ENCODE data around the gene KCNH2.
"Not testable (repeated sequence)": the region's sequence is repeated elsewhere in the genome, so short reads cannot be mapped to it uniquely, and the experiment has no call there.

Gene KCNH2

DNA sequence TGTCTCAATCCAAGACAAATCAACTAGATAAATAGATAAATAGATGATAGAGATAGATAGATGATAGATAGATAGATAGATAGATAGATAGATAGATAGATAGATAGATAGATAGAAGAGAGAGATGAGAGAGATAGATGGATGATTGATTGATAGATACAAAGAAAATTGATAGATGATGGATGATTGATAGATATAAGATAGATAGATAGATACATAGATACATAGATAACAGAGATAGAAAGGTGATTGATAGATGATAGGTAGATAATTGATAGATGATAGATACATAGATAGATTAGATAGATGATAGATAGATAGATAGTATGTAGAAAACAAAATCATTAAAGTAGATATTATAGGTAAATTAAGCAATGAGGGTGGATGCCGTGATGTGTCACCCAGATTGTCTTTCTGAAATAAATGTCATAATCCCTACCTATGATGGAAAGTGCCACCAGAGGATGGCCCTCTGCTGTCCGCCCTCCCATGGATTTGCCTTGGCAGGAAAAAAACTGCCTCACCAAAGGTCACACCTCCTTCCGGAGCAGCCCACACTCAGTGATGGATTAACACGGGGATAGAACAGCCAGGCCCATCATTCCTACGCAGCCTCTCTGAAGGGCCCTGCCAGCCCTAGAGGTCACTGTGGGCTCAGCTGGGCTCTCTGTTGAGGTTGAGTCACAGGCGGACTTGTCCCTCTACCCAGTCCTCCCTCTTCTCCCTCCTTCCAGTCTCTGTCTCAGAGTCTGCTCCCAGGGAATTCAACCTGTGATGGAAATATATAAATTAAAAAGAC is 50.8 kb downstream of the KCNH2 start:
- no peak for DNase-seq

DNA sequence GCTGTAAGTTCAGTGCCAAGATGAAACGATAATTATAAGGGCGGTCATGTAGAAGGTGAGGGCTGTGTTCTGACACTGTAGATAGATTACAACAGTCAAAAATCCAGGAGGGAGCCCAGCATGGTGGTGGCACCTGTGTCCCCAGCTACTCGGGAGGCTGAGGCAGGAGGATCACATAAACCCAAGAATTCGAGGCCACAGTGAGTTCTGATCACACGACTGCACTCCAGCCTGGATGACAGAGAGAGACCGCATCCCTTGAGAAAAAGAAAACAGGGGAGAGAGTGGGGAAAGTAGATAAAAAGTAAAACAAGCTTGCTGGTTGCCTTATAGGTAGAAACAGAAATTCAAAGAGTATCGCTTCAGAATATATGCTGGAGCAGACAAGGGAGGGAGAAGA is 52.1 kb downstream of the KCNH2 start:
- DNase-seq, result no peak

DNA sequence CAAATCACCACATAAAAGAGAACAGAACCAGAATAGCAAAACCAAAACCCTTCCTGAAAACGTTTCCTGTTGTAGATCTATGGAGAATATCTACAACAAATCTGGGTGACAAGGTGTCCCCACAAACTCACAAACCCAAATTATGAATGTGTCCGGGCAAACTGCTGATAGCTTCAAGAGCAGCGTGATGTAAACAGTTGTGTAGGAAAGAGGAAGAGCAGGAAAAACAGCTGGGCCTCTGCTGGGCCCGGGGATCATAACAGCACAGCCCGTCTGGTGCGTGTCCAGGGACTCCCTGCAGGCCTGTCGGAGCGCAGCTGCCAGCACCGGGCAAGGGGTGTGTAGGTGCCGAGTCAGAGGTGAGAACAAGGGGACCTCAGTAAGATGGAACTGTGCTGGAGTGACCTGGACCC is 53.7 kb downstream of the KCNH2 start:
- DNase-seq, result no peak

DNA sequence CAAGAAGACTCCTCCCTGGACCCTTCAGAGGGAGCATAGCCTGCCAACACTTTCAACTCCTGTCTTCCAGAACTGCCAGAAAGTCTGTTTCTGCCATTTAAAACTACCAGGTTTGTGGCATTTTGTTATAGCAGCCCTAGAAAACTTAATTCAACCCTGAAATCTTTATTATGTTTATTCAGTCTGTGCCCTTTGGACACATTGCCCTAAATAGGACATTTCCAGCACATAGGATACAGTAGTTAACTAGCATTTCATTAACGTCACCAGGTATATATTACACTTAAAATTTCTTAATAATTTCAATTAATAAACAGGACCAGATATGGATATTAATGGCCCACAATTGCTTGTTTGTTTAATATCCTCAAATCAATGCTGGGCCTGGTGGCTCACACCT is 54.3 kb downstream of the KCNH2 start:
- no peak for DNase-seq

DNA sequence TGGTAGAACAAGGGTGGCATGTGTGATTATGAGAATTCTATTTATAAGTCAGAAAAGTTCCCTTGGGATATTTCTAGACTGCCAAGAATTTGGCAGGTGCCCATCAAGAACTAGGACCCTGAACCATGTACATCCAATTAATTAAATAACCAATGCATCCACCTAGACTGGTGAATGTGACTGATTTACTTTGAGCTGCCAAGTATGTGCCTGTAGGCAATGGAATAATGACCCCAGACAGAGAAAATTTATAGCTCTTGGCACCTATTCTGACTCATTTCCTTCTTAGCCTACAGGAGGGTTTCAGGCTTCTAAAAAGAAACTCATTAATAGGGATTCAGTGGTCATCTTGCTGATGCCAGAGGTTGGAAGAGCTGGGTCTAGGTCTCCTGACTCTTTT is 54.9 kb downstream of the KCNH2 start:
- DNase-seq, result no peak

DNA sequence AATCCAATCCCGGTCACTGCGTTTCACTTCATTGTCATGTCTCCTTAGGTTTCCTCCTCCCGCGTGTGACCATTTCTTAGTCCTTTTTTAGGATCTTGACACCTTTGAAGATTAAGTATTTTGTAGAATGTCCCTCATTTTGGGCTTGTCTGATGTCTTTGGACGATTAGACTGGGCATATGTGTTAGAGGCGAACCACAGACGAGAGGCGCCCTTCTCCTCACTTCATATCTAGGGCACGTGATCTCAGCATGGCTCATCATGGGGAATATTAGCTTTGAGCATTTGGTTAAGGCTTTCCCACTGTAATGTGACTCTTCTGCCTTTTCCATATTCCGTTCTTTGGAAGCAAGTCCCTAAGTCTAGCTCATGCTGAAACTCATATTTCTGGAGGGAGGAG is 59.0 kb downstream of the KCNH2 start:
- no peak for DNase-seq

DNA sequence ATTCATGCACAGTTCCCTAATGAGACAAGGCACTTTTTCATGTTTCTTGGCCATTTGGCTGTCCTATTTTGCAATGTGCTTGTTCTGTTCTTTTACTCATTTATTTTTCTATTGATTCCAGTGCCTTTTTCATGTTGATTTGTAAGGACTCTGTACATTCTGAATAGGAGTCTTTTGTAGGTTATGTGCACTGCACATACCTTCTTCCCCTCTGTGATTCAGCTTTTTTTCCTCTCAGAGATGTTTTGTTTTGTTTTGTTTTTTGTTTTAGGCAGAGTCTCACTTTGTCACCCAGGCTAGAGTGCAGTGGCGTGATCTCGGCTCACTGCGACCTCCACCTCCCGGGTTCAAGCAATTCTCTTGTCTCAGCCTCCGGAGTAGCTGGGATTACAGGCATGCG is 59.7 kb downstream of the KCNH2 start:
- DNase-seq, result no peak

DNA sequence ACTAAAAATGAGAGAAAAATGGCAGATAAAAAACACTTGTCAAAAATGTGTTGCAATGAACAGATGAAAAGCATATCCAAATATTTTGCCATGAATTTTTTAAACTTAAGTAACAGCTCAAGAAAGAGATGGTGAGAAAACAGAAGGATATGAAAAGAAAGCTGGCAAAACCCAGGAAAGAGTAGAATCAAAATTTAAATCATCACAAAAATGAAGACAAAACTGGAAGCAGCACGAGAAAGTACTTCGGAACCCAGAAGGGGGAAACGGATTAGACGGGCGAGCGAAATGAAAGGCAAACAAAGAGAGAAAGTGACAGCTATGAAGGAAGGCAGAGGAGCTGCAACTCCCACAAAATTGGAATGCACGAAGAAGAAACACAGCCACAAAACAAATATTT is 60.2 kb downstream of the KCNH2 start:
- DNase-seq, result no peak

DNA sequence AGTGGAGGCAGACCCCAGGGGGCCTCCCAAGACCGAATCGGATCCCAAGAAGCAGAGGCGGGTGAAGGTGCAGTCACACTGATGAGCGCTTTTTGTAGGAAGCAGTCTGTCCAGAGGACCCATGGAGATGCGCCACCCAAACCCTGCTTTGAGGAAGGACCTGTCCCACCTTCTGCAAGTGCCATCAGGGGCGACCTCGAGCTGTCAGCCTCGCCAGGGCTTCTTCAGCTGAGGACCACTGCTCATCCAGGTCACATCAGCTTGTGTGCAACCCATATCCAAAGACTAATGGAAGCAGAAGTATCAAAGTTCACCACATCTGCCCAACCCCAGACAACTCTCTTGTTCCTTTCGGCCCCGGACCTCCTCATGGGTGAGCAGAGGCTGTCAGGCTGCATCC is 61.5 kb downstream of the KCNH2 start:
- DNase-seq, result no peak

DNA sequence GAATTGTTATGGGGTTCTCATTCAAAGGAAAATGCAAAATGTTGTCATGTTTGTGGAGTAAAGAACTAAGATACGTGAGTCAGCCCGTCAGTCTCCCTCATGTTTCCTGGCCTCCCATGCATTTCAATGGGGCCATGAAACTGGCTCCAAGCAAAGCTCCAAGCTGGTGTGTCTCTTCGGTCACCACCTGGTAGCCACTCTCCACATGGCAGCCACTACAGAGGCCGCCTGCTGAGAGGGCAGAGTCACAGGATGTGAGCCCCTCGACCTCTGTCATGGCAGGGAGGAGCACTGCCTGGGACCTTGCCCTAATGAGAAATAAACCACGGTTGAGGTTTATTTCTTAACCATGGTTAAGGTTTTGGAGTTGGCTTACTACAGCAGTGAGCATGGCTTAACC is 63.2 kb downstream of the KCNH2 start:
- no peak for DNase-seq

DNA sequence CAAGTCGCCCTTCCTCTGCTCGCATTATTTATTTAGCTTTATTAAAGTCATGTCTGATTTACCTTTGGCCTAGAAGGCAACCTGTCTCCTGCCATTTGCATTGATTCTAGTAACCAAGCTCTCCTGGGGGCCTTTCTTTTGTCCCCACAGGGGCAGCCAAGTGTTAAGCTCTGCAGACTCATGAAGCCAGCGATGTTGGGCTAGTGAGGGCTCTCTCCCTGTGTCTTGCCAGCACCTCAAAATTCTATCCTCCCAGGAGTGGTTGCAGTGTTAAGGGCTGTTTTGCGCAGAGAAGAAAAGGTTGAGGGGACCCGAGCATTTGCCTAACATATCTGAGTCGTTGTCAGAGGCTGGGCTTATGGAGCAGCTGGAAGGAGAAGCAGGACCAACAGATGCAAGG is 63.9 kb downstream of the KCNH2 start:
- DNase-seq, result no peak

DNA sequence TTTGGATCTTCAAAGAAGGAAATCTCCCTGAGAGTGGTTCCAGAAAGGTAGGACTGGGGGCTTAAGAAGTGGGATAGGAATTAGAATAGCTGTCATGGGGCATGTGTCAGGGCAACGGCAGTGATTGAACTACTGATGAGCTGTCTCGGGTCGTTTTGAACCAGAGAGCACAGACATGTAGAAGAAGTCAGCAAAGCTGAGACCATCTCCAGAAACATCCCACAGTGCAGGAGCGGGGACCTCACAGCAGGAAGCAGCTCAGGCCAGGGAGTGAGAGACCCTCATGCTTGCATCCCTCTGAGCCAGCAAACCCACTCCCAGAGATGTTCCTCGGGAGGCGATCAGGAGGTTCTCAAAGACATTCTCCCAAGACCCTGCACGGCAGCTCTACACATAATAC is 65.7 kb downstream of the KCNH2 start:
- DNase-seq, result no peak

DNA sequence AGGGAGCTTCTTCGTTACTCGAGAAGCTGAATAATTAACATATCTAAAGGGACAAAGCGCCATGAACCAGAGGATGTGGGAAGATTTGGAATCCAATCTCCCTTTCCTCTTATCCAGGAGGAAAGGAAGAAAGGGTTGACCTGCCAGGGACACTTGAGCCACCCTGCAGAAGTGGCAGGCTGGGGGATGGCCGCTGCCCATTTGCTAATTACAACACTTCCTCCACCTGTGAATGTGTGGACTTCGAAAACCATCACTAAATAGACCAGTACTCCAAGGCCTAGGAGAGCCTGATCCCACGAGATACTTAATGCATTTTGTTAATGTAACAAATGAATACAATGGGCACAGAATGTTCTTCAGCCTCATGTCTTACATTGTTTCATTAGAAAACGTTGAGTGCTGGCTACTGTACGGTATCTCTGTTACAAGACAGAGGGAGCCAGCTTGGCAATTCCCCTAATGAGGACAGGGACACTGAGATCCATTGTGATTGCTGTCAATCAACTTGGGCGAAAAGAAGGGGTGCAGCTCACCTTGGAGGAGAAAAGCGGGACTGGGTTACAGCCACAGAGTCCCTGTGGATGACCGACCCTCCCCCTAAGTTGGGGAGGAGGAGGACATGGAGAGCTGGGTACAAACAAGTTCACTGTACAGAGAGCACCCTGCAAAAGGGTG is 66.4 kb downstream of the KCNH2 start:
- DNase-seq, result no peak

DNA sequence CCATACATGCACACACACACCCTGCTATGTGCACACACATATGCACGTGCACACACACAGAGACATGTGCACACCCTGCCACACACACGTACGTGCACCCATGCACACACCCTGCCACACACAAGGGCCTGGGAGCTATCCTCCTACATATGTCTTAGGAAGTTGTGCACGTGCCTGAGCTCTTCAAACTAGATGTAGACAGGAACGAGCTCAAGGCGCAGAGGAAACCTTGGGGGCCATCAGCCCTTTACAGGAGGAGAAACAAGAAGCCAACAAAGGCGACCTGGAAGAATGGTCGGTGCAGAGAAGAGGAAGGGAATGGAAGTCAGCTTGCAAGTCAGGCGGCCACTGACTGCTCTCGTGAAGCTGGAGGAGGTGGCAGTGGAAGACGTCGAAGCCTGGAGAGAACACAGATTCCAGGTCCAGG is 67.1 kb downstream of the KCNH2 start:
- no peak for DNase-seq

DNA sequence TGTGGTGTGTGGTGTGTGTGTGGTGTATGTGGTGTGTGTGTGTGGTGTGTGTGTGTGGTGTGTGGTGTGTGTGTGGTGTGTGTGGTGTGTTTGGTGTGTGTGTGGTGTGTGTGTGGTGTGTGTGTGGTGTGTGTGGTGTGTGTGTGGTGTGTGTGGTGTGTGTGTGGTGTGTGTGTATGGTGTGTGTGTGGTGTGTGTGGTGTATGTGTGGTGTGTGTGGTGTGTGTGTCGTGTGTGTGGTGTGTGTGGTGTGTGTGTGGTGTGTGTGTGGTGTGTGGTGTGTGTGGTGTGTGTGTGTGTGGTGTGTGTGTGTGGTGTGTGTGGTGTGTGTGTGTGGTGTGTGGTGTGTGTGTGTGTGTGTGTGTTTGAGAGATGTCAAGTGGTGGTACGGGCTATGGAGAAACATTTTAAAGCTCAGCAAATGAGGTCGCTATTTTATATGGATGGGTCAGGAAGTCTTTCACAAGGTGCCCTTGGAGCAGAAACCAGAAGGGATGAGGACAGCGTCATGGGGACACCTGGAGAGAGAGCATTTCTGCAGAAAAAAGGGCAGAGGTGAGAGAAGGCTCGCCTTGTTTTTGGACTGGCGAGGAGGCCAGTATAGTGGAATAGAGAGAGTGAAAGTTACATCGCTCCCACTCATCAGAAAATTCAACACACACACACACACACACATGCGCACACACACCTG is 67.7 kb downstream of the KCNH2 start:
- DNase-seq, result not testable (repeated sequence)

DNA sequence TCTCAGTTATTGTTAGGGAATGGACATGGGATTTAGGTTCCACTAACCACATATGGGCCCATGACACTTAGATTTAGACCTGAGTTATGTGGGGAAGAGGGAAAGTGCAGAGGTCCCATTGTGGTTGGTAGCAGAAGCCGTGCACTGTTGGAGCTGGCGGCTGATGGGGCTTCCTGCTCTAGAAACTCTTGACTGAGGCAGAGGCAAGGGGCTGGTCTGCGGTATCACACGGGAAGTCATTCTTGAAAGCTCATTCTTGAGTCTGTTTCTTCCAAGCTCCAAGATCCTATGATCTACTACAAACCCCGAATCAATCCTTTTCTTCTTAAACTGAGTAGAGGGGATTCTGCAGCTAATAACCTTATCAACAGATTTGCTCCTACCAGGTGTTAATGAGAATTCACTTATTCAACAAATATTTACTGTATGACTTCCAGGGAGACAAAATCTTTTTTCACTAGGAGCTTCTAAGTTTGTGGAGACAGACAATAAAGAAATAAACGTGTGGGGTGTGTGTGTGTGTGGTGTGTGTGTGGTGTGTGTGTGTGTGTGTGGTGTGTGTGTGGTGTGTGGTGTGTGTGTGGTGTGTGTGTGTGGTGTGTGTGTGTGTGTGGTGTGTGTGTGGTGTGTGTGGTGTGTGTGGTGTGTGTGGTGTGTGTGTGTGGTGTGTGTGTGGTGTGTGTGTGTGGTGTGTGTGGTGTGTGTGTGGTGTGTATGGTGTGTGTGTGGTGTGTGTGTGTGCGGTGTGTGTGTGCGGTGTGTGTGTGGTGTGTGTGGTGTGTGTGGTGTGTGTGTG is 68.7 kb downstream of the KCNH2 start:
- DNase-seq, result no peak

DNA sequence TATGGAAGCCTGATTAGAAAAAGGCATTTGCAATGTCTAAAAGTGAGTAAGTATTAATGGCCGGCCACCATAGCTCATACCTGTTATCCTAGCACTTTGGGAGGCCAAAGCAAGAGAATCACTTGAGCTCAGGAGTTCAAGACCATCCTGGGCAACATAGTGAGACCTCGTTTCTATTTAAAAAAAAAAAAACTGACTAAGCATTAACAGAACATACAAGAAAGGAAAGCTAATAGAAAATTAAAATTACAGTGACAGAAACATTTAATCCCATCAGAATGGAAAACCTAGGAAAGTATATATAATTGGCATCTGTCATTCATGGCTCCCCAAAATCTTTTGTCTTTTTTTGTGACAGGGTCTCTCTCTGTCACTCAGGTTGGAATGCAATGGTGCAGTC is 69.9 kb downstream of the KCNH2 start:
- no peak for DNase-seq

DNA sequence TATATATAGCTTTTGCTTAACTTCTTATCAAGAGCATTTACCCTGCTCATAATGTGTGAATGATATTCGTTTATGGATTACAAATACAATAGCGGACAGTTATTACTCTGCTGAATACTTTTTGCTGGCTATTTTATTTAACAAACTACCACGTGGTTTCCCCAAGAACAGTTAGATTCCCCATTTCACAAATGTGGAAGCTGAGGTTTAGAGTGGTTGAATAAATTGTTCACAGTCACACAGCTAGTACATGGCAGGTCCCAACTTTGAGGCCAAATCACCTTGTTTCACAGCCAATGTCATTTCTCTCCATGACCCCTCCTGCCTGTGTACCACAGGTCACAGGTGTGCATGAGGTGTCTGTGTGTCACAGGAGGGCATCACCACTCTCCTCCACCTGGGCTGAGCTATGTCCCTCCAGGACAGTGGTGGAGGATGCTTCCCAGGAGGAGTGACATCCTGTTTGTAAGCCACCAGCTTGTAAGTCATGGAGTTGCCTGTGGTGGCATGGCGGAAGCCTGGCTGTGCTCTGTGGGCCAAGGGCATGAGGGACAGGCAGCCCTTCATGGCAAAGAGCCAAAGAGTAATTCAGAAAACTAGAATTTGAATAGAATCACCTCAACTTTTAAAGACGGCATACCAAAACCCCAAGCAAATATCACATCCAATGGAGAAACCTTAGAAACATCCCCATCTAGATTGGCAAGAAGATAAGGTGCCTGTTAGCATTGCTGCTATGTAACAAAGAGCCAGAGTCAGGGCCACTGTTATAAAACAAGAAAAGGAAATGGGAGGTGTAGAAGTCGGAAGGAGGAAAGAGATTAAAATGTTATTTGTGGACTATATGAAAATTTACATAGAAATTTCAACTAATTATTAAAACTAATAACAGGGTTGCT is 73.9 kb downstream of the KCNH2 start:
- DNase-seq, result no peak

DNA sequence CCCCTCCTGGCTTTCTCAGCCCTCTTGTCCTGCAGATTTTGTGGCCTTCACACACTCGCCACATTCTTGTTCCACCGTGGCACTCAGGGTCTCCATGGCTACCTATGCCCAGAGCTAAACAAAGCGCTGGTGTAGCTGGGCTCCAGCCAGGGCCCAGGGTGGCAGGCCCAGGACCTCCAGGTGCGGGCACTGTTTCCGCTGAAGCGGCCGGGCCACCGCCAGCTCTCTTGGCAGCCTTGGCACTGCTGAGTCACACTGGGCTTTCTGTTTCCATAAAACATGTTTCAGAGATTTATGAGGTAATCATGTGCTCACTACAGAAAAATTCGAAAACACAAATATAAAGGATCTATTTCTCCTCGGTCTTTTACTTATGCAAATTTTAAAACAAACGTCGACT is 74.5 kb downstream of the KCNH2 start:
- DNase-seq, result no peak

DNA sequence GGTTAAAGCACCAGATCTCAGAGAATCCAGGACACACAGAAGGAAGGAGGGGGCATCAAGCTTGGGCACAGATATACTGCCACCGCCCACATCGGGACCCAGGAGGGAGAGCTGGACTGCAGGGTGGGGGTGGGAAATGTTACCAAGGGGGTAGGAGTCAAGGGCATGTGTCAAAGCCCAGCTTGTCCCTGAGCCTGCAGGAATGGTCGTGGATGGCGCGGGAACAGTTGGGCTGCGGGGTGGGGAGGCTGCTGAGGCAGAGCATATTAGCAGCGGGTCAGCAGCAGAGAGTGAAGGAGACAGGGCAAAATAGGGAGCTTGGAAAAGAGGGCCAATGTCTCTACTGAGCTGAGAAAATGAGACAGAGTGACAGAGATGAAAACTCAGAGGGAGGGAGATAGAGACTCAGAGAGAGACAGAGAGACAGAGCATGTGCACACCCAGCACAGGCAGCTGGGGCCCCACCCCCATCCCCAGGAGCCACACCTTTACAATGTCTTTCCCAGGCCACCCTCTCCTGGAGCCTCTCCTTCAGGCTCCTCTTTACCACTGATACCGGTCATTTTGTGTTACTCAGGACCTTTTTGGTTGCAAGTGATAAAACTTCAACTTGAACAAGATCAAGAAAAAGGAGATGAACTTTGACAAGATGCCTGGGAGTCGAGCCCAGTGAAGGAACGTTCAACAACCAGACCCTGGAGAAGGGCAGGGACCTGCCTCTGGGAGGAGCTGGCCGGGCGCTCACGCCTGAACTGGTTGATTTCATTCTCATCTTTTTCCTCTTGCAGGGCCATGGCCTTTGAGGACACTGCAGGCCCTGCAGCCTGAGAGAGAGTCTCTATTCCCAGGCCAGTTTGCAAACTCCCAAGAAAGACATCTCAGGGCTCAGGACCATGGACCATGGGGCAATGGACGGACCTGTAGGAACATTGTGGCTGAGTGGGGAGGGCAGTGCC is 75.8 kb downstream of the KCNH2 start:
- DNase-seq, result no peak
